ENCODE results near the gene LHX2.

LHX2 gene

DNA sequence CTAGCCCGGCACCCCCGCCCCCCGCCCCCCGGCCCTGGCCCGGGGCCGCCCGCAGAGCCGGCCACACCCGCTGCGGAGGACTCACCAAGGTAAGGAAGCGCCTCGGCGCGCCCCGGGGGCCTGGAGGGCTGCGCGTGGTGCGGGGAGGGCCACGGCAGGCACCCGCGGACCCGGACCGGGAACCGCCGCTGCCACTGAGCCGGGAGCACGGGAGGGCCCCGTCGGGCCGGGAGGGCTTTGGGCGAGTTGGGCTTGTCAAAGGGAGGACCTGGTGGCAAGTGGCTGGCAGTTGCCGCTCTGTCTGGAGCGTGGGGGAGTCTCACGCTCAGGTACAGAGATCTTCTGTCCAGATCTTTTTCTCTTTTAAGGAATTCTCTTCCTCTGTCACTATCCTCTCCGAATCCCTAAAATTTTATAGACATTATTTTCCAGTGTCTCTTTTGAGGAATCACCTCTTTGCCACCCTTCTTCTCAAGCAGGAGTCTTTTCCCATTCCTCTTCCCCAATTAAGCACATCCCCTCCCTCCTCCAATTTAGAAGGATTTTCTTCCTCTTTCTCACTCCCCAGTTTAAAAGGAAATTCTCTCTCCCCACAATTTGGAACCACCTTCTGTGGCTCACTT, 11.3 kb upstream of the LHX2 start:
- DNase-seq: no peak

DNA sequence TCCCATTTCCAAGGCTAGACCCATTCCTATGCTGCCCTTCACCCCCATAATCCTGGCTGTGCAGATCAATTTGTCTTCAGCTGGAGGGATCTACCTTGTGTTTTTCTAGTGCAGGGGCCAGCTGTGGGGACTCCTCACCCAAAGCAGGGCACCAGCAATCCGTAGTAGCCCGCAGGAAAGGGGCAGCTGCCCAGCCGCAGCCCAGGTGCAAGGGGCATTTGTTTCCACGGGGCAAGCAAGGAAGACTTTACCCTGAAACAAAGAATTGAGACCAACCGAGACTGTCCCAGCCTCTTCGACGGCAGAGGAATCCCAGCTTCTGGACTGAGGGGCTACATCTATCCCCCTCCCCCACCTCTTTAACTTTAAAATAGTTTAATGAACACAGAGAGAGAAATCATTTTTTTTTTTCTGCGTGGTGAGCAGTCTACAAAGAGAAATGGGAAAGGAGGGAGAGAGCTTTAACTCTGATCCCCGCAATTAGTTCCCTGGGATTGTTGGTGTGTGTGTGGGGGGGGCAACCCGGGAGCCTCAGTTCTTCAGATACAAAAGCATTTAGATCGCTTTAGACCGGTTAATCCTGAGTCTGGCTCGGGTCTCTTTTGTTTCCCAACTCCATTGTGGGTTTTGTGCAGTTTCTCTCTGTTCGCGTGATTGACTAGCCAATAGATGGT, 10.6 kb upstream of the LHX2 start:
- DNase-seq: no peak

DNA sequence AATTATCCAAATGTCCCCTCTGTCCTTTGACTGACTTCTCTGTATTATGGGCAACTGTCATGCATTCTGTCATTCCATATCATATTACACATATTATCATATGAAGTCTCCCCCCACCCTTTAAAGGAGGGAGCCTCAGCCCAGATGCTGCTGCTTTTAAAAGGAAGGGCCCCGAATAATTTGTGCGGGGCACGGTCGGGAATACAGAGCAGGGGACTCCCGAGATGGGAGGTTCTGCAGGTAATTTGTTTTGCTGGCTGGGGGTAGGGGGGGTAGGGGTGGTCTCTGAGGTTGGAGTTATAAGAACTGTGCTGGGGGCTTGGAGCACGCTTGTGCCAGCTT, 10.1 kb upstream of the LHX2 start:
- DNase-seq: peak; percentile 97

DNA sequence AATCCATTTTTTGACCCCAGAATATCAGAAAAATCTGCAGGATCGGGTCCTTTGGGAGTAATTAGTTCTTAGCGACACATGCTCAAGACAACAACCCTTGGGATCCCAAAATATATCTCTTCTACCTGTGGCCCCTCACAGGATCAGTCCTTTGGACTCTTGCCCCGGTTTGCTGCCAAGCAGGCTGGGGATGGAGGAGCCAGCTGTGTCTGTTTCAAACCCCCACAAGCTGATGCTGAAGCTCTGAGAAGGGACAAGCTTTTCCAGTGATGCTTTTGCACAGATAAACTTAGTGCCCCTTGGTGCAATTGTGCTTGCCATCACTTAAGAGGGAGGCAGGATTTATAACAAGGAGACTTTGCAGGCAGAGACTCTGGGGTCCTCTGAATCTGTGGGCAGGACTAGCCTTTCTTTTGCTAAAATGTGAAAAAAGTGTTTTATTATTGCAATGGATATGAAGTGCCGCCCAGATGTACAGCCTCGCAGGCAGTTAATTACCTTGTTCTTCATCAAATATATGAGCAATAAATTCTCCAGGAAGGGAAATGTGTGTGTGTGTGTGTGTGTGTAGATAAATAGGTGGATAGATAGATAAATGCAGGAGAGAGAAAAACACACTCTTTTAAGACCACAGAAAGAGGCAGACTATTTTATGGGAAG, 9.6 kb upstream of the LHX2 start:
- no peak for DNase-seq

DNA sequence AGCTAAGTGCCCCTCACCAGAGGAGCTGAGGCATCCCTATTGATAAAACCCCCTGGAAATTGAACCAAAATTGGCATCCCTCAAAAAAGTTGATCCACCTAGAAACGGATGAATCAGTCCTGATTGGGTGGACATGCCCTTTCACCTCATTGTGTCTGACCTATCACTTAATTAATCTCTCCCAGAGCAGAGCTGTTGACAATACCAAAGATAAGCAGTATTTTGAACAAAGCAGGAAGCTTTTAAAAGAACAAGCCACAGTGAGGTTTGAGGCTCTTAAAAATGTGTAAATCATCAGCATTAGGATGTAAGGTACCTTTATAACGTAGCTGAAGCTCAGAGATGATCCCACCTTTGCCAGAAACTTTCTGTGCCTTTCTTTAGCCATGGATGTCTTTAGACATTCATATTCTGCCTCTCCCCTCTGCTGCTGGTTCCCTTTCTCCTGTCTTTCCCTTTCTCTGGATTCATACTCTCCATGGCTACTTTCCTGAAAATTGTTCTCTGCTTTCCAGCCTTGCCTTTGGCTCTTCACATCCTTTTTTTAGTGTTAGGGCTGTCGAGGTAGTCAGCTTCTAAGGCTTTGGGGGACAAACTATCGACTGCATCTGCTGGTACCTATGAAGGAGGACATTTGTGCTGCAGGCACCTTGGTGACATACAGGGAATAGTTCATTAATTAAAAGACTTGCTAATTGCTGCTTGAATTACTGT, 7.8 kb upstream of the LHX2 start:
- DNase-seq: no peak

DNA sequence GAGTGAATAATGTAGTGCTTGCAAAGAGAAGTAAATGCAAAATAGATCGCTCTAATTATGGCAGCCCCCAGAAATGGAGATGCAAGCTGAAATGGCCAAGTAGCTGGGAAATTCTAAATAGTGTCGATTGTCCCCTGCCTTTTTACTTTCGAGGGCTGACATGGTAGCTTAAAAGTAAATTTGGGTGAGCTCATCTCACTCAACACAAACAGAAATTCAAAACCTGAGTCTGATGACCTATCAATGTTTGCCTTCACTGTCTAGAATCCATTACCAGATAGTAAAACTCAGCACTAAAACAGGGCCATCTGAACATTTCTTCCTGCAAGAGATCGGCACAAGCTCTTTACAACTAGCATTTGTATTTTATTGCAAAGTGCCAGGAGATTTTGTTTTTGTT, 7.0 kb upstream of the LHX2 start:
- no peak for DNase-seq

DNA sequence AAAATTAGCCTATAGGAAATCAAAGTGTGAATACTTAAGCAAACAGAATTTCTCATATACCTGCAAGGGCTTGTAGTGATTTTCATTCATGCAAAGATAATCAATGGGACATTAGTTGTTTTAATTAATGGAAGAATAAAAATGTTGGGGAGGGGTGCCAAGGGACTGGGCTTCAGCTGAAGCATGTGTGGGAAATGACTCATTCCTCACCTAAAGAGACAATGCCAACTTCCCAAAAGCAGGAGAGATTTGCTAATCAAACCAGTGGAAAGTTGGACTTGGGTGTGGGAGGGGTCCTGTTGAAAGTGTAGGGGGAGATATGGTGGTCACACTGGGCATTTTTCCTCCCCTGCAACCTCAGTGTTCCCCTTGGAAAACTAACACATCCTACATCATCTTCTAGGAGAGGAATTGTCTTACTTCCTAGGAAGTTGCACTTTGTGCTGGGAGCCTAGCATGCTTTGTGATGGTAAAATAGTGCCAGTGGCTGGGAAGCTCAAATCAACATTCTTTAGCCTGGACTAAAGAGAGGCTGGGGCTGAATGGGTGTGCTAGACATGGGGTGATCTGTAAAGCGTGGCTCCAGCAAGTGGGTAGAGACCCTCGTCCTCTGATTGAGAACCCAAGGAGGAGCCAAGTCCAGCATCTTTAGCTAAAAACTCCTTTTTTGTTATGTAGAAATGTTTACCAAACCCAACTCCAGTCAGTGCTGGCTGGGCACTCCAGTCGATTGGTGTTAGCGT, 6.4 kb upstream of the LHX2 start:
- DNase-seq: no peak

DNA sequence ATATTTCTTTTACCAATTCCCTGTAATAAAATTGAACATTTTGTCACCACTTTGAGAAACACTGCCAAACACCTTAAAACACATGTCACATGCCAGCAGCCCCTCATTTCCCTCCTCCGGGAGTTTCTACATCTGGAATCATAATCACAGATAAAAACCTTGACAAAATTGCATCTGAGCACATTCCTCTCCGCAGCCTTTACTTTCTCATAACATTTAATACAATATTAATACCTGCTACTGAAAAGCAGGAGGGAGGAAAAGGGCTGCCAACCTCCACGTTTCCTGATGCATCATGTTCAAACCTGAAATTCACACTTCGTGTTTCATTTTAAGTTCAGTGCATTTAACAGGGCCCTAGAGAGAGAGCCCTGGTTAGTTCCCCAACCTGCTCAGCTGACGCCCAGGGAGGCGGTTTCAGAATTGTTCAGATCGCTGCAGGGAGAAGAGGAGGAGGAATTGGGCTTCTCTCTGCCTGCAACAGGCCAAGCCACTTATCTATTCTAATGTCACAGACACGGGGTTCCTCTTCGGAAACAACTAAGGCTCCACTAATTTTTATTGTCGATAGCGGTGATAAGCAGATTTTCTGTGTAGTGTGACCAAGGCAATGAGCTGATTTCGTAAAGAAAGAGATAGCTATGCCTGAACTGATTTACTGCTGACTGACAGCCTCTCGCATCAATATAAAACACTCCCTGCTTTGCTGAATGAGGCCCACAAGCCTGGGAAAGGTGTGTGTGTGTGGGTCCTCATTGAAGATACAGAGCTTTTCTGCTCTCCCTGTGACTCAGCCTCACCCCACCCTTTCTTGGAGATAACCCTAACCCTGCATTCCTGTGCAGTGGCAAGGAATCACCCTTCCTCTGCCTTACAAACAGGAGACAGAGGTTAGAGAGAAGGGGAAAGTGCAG, 4.9 kb upstream of the LHX2 start:
- no peak for DNase-seq

DNA sequence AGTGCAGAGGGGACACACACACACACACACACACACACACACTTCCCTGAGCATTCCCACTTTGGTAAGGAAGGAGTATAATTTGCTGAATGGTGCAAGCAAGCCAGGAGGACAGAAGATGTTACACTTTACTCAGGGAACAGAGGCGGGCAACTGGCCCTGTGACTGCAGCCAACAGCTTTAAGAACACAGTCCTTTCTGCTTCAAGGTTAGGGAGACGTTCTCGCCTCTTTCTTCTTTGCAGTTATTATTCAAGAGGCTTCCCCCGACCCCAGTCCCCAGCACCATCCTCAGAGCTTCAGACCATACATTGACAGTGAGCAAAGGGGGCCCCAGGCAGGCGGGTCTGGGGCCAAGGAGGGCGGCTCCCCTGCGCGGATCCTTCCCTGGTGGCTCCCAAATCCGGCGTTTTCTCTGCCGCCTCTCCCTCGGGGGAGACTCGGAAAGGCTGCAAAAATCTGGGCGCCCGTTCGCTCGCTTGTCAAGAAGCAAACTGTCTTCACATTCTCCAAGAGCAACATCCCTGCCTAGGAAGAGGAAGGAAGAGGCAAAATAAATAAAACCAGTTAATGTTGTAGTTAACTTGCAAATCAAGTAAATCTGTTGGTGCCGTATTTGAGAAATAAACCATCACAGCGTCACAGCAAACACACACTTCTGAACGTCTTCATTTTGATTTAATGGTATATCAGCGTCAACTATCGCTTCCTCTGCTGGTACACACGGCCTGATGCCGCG, 3.8 kb upstream of the LHX2 start:
- DNase-seq: peak; percentile 18

DNA sequence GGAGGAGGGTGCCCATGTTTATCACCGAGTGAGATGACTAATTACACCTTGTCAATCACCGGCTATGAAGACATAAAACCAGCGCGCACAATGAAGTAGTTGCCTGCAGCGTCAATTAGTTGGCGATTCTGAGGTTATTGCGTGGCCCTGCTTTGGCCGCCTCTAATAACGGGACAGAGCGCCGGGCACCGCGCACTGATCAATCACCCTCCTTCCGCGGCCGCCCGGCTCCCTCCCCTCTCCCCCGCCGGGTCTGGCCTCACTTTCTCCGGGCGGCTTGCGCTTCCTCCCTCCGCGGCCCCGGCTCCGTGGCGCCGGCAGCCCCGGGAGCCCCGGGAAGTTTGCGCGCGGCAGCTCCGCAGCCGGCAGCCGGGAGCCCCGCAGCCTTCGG, 3.3 kb upstream of the LHX2 start:
- DNase-seq: no peak

DNA sequence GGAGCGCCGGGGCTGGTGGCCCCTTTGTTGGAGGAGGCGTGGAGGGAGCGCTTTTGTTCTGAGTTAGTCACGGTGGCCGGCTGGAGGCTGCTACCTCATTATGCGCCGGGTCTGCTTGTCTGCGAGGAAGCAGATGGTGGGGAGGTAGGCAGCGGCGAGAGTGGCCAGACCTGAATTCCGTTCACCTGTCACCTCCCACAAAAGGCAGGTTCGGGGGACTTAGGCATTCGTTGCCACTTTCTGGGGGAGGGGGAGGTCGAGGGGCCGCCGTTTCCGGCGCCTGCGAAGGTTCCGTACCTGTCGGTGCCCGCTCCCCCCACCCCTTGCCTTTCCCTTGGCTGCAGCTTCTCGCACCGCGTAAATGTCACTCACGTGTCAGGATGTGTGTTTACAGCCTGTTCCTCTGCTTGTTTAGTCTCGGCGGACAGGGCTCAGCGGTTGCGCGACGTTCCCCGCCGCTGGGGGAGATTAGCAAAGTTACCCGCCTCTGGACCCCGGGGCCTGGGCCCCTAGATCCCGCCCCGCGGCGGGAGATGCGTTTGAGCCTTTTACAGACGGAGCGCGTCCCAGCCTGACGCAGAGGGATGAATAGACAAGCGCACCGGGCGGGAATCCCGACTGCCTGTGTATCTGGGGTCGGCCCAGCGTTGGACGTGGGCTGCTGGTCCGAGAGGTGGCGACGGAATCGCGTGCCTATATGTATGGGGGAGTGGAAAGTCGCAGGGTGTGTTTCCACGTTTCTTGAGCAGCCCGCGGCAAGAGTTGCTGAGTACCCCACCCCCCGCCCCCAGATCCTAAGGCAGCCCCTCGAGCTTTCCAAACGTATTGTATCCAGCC, 2.7 kb upstream of the LHX2 start:
- peak; percentile 38 for DNase-seq

DNA sequence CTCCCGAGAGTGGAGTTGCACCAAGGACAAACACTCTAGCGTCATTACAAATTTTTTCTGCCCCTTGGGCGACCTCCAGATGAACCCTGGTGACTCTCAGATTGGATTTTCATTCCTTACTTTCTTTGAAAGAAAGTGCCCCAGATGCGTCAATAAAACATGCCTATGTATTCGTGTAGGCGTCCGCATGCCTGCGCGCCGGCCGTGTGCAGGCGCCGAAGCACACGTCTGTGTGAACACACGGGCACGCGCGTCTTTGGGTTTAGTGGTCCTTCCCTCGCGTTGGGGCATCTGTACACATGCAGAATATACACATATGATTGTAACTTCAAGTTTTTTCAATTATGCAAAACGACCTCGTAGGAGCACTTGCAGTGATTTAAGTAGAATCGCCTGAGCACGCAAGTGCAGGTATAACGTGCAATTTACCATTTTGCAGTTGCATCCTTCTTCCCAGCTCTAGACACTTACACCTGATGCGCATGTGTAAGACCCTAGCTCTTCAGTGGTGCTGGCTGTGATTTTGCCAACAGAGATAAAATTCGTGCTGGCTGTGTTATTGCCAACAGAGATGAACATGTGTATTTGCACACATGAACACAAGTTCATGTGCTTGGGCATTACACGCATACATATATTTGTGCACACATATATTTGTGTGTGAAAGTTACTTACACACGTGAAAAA, 1.9 kb upstream of the LHX2 start:
- DNase-seq: no peak

DNA sequence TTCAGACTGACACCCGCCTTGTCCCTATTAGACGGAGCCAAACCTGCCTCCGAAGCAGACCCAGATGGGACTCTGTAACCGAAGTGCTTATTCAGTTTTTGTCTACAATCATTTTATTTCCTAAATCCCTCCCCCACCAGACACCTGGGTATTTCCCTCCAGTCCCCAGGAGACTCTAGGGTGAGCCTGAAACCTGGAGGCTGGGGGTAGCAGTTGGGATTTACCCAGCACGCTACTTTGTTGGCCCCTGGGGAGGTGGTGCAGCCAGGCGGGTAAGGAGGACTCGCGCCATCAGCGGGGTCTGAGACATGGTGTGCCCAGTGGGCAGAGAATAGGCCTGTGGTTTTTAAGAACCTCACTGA, 1.3 kb upstream of the LHX2 start:
- peak; percentile 62 for DNase-seq

DNA sequence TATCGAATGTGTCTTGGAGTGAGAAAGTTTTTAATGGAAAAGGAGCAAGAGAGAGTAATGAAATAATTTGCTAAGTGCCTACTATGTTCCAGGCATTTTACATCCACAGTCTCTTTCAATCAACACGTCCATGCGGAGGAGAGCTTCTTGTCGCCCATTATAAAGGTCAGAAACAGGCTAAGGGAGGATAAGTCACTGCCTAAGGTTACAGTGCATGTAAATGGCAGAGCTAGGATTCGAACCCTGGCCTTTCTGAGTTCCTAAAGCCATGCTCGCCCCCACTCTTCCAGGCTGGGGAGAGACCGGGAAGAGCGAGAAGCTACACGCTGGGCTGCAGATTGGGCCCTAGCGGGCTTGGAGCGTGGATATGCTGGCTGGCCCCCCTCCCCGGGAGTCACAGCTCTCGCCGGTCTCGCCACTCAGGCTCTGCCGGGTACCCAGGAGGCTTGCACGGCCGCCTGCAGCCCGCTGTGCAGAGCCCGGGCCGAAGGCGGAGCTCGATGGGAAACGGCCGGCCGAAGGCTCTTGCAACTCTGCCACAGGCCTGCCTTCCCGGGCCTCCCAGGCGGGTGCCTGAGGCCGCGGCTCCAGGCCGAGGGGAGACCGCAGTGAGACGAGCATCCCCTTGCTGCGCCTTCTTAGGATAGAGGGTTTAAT, 775 bp upstream of the LHX2 start:
- DNase-seq: no peak

DNA sequence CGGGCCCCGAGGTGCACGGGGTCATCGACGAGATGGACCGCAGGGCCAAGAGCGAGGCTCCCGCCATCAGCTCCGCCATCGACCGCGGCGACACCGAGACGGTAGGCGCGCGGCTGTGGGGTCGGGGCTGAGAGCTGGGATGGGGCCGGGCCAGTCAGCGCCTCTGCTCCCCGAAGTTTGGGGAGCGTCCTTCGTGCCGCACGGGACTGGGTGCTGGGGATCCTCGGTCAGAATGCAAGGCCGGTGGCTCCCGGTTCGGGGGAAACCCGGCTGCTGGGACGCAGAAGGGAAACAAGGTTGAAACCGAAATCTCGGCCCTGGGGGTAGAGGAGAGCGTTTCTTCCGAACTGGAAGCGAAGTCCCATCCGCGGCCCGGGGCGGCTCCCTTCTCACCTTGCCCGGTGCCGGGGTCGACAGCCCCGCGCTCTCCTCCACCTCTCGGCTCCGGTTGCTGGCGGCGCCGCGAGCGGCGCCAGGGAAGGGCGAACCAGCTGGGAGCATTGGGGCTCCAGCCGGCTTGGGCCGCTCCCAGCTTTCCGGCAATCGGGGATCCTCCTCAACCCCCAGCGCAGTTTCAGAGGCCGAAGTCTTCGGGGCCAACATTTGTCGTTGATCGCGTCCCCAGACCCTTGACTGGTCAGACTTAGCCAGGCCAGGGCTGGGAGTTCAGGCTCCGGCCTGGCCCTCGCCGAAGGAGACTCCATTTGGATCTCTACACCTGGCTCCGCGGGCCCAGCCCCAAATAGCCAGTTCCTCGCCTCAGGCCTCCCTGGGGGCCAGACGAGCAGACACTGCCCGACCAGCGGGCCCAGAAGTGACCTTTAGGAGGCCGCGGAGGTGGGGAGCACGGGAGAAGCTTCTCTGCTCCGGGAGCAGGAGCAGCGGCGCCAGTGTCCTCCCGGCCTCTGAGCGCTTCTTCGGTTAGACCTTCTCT, 1.1 kb downstream of the LHX2 start:
- DNase-seq: no peak

DNA sequence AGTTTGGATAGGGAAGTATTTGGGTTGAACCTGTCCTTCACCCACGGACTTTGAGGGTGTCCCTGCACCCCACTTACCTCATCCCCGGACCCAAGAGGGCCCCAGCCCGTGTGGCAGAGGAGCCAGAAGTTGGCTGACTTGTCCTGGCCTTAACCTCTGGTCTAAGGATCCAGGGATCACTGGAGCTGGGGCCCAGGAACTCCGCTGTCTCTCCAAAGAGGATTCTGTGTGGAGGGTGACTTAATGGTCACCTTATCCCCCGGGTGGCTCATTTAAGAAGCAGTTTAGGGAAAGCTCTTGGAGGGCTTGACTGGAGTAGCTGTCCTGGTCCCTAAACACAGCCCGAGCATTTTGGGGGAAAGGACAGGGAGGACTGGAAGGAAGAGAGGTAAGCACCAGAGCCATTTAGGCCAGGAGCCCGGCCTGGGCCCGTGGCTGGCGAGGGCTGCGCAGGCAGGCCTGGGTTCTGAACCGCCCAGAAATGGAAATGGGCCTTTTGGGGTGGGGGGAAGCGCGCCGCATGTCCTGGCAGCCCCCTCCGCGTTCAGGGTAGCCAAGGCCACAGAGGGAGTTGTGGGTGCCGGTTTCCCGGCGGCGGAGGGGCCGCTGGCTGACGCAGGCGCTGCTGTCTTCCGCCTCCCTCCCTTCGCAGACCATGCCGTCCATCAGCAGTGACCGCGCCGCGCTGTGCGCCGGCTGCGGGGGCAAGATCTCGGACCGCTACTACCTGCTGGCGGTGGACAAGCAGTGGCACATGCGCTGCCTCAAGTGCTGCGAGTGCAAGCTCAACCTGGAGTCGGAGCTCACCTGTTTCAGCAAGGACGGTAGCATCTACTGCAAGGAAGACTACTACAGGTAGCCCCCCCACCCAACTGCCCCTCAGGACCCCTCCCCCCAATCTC, 2.0 kb downstream of the LHX2 start:
- no peak for DNase-seq

Data from NCI-H524 treated with DMSO at 0.1 percent for 48 hours (cell line).